Activated T-cell treated with anti-CD3 and anti-CD28 coated beads for 48 hours (primary cell): Measurements from ENCODE around the gene LRIT2.
A peak's percentile ranks its signal among the peaks of the same experiment; 100 is the strongest.

Source experiments
- DNase-seq: peaks from one replicate; pipeline ENCODE4 v3.0.0-alpha.2; 2020; ENCODE audit warnings: low read depth

LRIT2 gene

GRCh38 chr10:84225427-84226173 lies at the start of gene LRIT2:
Gene LRIT2 (minus strand): TSS chr10:84225544. CDS start chr10:84225520, 24 bp downstream.
- DNase-seq: no peak

- DNase-seq: no peak
Observed at GRCh38 chr10:84270708-84271107, 45.4 kb upstream of the LRIT2 start.

DNA sequence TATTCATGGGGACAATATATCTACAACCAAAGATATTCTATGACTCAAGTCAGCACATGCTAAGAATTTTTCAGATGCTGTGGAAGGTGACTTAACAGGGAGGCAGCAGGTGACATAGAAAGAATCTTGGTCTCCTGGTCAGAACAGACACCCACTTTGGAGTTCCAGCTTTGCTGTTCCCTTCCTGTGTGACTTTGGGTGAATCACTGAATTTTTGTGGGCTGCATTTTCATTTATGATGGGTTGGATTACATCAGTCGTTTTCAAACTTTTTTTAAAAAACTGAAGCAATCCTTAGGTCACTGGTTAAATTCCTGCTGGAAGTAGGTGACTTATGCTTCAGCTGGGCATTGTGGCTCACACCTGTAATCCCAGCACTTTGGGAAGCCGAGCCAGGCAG lies 44.4 kb upstream of the LRIT2 start:
- DNase-seq: no peak

- no peak for DNase-seq
Observed at GRCh38 chr10:84269162-84269561, 43.8 kb upstream of the LRIT2 start.

DNA sequence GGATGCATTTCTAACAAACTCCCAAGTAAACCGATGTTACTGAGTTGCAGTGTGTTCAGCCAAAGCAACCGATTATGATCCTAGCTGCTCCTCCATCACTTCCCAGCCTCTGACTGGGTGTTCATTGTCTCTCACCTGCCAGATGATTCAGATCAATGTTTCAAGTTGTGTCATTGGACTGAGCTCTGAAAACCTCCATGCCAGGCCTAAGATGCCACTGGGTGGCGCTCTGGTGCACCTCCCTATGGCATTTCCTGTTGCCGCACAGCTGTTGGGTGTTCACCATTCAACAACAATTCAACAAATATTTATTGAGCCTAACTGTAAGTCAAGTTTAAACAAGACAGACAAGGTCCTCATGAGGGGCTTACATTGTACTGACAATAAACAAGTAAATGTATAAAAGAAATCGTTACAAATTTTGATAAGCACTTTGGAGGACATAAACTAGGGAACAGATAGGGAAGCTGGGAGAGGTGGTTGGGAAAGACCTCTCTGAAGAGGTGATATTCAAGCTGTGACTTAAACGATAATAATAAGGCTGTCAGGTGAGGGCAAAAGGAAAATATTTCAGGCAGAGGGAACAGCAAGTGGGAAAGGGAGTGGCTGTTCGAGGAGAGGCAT lies 42.3 kb upstream of the LRIT2 start:
- DNase-seq: peak; percentile 83

DNA sequence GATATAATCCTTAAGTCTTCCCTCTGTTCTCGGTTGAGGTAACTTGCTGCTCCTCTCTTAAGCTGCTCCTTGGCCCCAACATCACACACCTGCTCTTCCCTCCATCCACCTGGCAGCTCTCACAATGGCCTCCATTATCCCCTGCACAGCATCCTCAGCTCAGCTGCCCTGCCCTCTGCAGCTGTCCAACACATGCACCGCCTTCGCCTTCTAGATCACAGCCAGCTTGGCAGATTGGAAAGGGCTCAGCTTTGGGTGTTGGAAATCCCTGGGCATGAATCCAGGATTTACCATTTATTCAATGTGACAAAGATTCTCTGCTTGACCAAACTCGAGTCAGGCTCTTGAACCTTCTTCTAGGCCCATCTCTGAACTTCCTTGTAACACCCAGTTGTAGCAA lies 40.1 kb upstream of the LRIT2 start:
- DNase-seq: no peak

- peak; percentile 55 for DNase-seq
Observed at GRCh38 chr10:84264611-84265141, 39.3 kb upstream of the LRIT2 start.

- no peak for DNase-seq
Observed at GRCh38 chr10:84263716-84264115, 38.4 kb upstream of the LRIT2 start.

- DNase-seq: no peak
Observed at GRCh38 chr10:84262190-84262956, 37.0 kb upstream of the LRIT2 start.

- no peak for DNase-seq
Observed at GRCh38 chr10:84261236-84261915, 36.0 kb upstream of the LRIT2 start.

- DNase-seq: no peak
Observed at GRCh38 chr10:84258034-84258695, 32.8 kb upstream of the LRIT2 start.

GRCh38 chr10:84257343-84258020 lies 32.1 kb upstream of the LRIT2 start:
- DNase-seq: no peak

- peak; percentile 56 for DNase-seq
Observed at GRCh38 chr10:84256510-84257342, 31.4 kb upstream of the LRIT2 start.

- no peak for DNase-seq
Observed at GRCh38 chr10:84254552-84255478, 29.5 kb upstream of the LRIT2 start.

DNA sequence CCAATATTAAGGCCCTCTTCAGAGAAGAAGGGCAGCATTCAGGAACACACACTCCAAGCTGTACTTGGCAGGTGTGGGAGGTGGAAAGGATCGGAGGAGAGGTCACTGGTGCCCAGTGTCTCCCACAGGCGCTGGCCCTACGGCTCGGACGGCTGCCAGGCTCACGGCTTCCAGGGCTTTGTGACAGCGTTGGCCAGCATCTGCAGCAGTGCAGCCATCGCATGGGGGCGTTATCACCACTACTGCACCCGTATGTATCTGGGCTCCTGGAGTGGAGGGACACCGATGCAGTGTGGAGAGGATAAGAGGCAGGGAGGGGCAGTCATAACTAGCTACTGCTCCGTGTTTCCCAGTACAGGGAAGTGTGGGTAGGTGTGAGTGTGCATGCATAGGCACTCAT lies 23.4 kb upstream of the LRIT2 start:
- DNase-seq: no peak

GRCh38 chr10:84247496-84247895 lies 22.2 kb upstream of the LRIT2 start:
- DNase-seq: no peak

DNA sequence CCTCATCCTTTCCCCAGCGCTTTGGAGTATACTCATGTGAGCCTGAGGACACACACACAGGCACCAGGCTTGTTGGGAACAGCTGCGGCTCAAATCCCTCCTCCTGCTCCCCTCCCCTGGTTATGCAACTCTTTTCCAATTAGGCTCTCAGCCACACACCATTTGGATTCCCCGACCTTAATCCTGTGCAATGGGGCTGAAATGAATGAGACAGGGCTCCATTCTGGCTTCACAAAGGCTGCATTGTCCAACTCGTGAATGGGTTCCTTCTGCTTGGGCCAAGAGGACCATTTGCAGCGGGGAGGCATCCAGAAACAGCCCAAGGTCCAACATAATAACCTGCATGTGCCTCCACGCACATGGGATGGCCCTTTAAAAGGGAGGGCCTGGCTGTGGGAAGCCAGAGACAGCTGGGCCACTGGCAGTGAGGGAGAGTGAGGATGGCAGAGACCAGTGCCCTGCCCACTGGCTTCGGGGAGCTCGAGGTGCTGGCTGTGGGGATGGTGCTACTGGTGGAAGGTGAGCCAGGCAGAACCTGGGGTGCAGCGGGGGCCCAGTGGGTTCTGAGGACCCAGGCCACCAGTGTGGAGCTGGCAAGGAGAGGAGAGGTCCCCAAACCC lies 19.4 kb upstream of the LRIT2 start, which contains the start of gene RGR:
RGR (plus strand) TSS at position 403 of the 620 bp plus-strand sequence; CDS start at position 441, 38 bp downstream.
- no peak for DNase-seq

DNA sequence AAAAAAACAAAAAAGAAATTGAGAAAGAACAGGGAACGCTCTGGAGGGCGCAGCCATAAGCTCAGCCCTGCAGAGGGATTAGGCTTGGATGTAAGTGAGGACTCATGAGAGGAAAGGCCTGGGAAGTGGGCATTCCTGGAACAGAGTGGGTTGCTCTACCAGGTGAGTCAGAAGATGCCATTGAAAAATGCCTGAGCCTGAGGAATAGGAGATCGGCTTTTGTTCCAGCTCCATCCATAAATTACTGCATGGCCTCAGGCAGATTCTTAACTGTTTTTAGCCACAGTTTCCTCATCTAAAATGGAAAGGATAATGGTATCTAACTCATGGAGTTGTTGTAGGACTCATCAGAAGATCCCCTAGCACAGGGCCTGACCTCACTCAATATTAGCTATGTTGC lies 18.4 kb upstream of the LRIT2 start:
- DNase-seq: no peak
